IPS-15b (cell line): ENCODE results near the gene DENND5B.
"Not testable (repeated sequence)": the region's sequence is repeated elsewhere in the genome, so short reads cannot be mapped to it uniquely, and the experiment has no call there.

Experiments
- H3K27me3 ChIP-seq: one replicate; pipeline ENCODE4 v1.6.1; 2013; ENCODE audit warnings: low read length; ENCODE audit not compliant: control insufficient read depth, insufficient read depth
- H3K36me3 ChIP-seq: one replicate; pipeline ENCODE4 v1.6.1; 2013; ENCODE audit warnings: low read length; ENCODE audit not compliant: control insufficient read depth, insufficient read depth
- H3K4me1 ChIP-seq: one replicate; pipeline ENCODE4 v1.6.1; 2013; ENCODE audit warnings: mild to moderate bottlenecking, low read length; ENCODE audit not compliant: control insufficient read depth, insufficient read depth
- H3K4me3 ChIP-seq: one replicate; pipeline ENCODE4 v1.5.1; 2013; ENCODE audit warnings: low read depth, low read length
- H3K9ac ChIP-seq: one replicate; pipeline ENCODE4 v1.6.1; 2013; ENCODE audit warnings: low read depth, mild to moderate bottlenecking, low read length
- H3K9me3 ChIP-seq: one replicate; pipeline ENCODE4 v1.6.1; 2013; ENCODE audit warnings: mild to moderate bottlenecking, low read length; ENCODE audit not compliant: control insufficient read depth, insufficient read depth

DENND5B gene

DNA sequence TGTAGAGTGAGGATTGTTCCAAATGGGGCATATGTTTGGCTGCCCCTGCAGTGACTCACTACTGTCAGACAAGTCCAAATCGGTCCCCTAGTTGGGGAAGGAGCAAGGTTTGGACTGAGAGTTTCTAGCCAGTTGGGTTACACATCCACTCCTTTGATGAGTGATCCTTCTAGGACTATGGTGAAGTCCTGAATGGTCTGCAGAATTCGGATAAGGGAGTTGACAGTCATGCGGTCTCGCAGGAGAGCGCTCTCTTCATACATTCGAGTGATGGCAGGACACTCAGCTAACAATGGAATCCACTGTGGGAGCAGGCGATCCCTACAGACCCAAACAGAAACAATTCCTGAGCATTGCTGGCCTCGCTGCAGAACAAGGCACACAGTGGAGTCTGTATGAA lies 203.5 kb downstream of the DENND5B start:
- Histone ChIP-seq H3K4me1 (peaks cover 37% of the 10 kb centered on the region), H3K27me3 (no peaks in the 10 kb centered on the region), H3K9ac (no peak overlapping the region), H3K4me3 (no peak overlapping the region), H3K9me3 (no peaks in the 10 kb centered on the region), H3K36me3 (no peaks in the 10 kb centered on the region)

DNA sequence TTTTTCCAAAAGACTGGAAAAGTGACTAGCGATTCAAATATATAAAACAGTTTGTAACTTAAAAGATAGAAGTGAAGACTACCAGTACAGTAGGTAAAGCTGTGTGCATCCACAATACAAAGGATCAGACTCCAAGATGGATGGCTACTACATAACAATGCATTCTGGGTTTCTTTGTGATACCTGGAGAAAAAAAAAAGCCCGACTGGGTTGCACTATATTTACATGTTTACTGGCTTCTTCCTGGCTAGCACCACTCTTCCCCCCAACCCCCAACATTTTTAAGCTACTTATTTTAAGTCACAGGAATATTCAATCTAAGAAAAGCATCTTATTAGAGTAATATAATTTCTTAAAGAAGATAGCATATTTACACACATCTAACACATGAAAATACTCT lies 203.9 kb downstream of the DENND5B start:
- peak overlapping the region; percentile 30 for H3K4me3 ChIP-seq
- peak overlapping the region; percentile 72 for H3K9ac ChIP-seq
- no peaks in the 10 kb centered on the region for H3K36me3 ChIP-seq
- H3K9me3 ChIP-seq, result no peaks in the 10 kb centered on the region
- H3K27me3 ChIP-seq, result no peaks in the 10 kb centered on the region
- peaks cover 37% of the 10 kb centered on the region for H3K4me1 ChIP-seq

DNA sequence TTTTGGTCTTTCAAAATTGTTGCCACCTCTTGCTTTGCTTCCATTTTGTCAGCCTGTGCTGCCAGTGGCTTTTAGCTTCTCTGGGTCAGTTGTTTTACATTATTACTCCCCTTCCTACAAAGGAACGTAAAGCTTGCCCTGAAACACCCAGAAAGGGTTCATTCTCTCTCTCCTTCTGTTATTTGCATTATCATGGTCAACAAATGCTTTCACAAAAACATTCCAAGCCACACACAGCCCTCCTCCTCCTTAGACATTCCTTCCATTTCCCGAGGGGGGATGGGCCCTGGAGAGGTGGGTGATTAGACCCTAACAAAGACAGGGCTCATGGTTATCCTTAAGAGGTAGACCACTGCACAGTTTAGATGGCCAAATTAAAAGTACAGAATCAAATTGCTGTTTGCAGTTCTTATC lies 204.6 kb downstream of the DENND5B start:
- Histone ChIP-seq H3K4me3 (peak overlapping the region; percentile 59), H3K9ac (peak overlapping the region; percentile 95), H3K9me3 (no peaks in the 10 kb centered on the region), H3K27me3 (no peaks in the 10 kb centered on the region), H3K36me3 (no peaks in the 10 kb centered on the region), H3K4me1 (peaks cover 37% of the 10 kb centered on the region)

DNA sequence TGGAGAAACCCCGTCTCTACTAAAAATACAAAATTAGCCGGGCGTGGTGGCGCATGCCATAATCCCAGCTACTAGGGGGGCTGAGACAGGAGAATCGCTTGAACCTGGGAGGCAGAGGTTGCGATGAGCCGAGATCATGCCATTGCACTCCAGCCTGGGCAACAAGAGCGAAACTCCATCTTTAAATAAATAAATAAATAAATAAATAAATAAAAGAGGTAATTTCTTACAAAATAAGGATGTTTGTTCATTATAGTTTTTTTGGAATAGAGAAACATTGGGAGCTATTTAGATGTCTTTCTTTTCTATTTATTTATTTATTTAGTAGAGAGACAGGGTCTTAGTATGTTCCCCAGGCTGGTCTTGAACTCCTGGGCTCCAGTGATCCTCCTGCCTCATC lies 213.7 kb downstream of the DENND5B start:
- not testable (repeated sequence) for H3K4me1 ChIP-seq, H3K9me3 ChIP-seq, H3K27me3 ChIP-seq, H3K4me3 ChIP-seq, H3K36me3 ChIP-seq, H3K9ac ChIP-seq

DNA sequence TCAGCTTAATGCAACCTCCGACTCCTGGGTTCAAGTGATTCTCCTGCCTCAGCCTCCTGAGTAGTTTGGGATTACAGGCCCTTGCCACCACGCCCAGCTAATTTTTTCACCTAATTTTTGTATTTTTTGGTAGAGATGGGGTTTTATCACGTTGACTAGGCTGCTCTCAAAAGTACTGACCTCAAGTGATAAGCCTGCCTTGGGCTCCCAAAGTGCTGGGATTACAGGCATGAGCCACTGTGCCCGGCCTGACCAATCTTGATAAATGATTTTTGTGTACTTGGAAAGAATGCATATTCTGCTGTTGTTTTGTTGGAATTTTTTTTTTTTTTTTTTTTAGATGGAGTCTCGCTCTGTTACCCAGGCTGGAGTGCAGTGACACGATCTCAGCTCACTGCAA lies 215.5 kb downstream of the DENND5B start:
- H3K27me3 ChIP-seq, H3K9ac ChIP-seq, H3K36me3 ChIP-seq, H3K9me3 ChIP-seq, H3K4me1 ChIP-seq, H3K4me3 ChIP-seq: not testable (repeated sequence)

DNA sequence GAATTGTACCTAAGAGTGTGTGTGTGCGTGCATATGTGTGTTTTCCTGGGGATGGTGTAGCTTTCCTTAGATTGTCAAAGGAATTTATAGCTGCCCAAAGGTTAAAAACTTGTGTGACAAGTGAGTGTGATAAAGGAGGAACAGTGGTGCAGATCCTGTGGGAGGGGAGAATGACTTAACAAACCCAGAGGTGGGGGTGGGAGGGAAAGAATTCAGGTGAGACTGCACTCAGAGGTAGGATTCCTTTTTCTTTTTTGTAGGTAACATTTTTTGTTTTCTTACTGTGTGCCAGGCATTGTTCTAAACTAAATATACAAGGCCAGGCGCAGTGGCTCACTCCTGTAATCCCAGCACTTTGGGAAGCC lies 219.7 kb downstream of the DENND5B start:
- Histone ChIP-seq H3K27me3 (no peaks in the 10 kb centered on the region), H3K4me1 (peaks cover 23% of the 10 kb centered on the region), H3K36me3 (no peaks in the 10 kb centered on the region), H3K4me3 (peak overlapping the region; percentile 69), H3K9ac (peak overlapping the region; percentile 76), H3K9me3 (no peaks in the 10 kb centered on the region)

DNA sequence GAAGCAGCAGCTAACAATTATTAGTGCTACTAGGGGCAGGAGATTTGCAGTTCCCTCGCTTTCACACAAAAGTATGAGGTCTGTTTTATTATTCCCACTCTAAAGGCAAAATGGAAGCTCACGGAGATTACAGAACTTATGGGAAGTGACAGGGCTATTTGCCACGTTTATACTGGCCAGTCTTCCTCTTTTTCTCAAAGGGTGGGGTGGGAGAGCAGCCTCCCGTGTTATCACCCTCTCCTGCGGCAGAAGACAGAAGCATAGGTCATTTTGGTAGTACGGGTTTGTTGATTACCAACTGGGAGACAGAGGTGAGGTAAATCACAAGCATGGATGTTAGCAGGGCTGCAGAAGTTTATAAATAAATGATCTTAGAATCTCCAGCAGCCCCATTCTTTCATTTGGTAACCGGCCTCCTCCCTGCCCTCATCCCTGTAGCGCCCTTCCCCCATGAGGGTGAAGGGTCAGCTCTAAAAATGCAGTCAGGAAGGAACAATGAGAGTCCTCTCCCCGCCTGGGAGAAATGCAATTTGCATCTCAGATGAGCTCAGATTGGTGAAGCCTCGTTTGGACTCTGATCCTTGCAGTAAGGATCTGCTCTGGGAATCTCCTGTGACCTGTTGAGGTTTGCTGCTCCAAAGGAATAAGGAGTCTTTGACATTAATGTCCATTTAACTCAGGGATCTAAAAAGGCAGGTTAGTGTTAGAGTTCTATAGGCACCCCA lies 220.2 kb downstream of the DENND5B start:
- no peaks in the 10 kb centered on the region for H3K9me3 ChIP-seq
- peak overlapping the region; percentile 76 for H3K9ac ChIP-seq
- no peaks in the 10 kb centered on the region for H3K27me3 ChIP-seq
- H3K4me1 ChIP-seq, result peaks cover 23% of the 10 kb centered on the region
- H3K36me3 ChIP-seq, result no peaks in the 10 kb centered on the region
- peak overlapping the region; percentile 69 for H3K4me3 ChIP-seq

DNA sequence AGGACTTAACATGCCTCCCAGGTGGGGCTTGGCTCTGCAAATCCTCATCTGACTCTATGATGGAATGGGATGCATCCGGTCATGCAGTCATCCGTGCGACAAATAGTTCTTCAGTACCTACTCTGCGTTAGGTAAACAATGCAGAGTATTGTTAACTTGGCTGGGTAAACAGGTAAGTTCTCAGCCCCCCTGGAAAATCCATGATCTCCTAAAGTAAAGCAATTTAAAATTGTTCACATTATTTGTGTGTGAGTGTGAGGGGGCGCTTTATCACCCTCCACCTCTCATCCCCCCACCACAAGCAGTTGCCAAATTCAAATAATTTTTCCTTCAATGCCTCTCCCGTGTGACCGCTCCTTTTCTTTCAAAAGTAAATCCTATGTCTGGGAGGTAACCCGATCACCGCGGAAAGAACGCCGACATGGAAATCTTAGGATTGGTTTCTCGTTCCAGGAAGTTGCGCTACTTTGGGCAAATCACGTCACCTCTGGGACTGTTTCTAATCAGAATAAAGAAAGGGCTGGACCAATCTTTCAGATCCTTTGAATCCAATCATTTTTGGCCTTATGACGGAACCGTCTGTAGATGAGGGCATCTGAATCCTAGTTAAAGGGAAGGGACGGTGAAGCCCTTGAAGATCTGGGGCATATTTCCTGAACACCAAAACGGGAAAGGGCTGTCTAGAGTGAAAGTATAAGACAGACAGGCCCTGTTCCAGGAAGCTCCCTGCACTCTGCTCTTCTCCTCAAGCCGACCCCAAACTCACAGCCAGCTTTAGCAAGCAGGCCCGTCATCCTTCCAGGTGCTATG lies 221.0 kb downstream of the DENND5B start:
- Histone ChIP-seq H3K27me3 (no peaks in the 10 kb centered on the region), H3K36me3 (no peaks in the 10 kb centered on the region), H3K4me1 (peaks cover 23% of the 10 kb centered on the region), H3K9me3 (no peaks in the 10 kb centered on the region), H3K4me3 (peak overlapping the region; percentile 69), H3K9ac (peak overlapping the region; percentile 42)

DNA sequence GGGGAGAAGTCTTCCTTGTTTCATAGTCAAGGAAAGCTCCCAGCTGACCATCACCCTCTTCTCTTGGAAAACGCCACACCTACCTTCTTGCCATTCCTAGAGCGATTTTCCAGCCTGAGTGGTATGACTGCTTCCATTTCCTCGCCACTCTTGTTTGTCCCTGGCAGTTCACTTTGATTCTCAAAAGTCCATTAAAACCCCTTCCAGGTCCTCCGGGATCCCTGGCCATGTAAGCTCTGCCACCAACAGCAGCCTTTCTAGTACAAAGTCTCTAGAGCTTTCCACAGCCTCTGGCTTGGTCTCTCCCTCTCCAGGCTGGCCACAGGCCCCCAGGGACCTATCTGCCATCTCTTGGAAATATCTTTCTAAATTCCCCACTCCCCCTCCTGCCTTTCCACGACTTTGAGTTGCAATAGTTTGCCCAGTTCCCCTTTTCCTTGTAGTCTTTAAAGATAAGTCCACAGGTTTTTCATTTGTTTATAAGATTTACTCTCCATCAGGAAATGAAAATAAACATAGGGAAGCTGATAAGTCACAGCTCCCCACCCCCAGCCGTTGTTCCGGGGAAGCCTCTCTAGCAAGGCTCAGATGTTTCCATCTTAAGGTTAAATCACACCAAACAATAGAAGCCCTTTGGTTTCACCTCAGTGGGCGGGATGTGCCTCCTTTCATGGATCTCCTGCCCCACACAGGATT lies 222.1 kb downstream of the DENND5B start:
- Histone ChIP-seq H3K4me3 (peak overlapping the region; percentile 13), H3K36me3 (no peaks in the 10 kb centered on the region), H3K9me3 (no peaks in the 10 kb centered on the region), H3K27me3 (no peaks in the 10 kb centered on the region), H3K9ac (peak overlapping the region; percentile 48), H3K4me1 (peaks cover 23% of the 10 kb centered on the region)

DNA sequence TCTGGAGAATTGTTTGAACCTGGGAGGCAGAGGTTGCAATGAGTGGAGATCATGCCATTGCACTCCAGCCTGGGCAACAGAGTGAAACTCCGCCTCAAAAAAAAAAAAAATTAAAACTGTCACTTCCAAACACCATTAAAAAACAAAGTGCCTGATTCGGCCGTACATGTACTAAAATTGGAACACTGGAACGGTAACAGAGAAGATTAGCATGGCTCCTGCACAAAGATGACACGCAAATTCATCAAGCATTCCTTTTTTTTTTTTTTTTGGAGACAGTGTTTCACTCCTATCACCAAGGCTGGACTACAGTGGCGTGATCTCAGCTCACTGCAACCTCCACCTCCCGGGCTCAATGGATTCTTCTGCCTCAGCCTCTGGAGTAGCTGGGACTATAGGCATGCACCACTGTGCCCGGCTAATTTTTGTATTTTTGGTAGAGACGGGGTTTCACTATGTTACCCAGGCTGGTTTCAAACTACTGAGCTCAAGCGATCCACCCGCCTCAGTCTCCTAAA lies 224.8 kb downstream of the DENND5B start:
- Histone ChIP-seq H3K36me3 (no peaks in the 10 kb centered on the region), H3K9ac (no peak overlapping the region), H3K4me1 (peaks cover 37% of the 10 kb centered on the region), H3K4me3 (no peak overlapping the region), H3K27me3 (no peaks in the 10 kb centered on the region), H3K9me3 (no peaks in the 10 kb centered on the region)

DNA sequence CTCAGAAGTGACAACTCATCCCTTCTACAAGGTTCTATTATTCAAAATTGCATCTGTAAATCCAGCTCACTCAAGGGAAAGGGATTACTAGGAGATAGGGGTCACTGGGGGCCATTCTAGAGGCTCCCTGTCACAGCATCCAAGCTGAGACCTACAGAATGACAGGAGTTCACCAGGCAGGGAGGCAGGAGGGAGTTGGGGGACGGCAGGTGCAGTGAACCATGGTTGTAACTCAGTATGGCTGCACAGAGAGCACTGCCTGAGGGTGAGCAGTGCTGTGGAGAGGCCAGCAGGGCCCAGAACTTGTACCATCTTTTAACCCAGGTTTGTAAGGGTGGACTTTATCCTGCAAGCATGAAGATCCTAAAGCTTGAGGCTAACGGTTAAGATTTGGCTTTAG lies 227.1 kb downstream of the DENND5B start:
- Histone ChIP-seq H3K27me3 (no peaks in the 10 kb centered on the region), H3K9ac (no peak overlapping the region), H3K4me1 (peaks cover 21% of the 10 kb centered on the region), H3K9me3 (no peaks in the 10 kb centered on the region), H3K36me3 (no peaks in the 10 kb centered on the region), H3K4me3 (no peak overlapping the region)
